SIG-M5 (cell line): ENCODE results near the gene HERC3.

Experiments
- DNase-seq: peaks from one replicate; lab custom pipeline; 2025; lab: John Stamatoyannopoulos, UW

Gene HERC3

GRCh38 chr4:88720451-88721428 is 128.5 kb downstream of the HERC3 start:
- no peak for DNase-seq

DNA sequence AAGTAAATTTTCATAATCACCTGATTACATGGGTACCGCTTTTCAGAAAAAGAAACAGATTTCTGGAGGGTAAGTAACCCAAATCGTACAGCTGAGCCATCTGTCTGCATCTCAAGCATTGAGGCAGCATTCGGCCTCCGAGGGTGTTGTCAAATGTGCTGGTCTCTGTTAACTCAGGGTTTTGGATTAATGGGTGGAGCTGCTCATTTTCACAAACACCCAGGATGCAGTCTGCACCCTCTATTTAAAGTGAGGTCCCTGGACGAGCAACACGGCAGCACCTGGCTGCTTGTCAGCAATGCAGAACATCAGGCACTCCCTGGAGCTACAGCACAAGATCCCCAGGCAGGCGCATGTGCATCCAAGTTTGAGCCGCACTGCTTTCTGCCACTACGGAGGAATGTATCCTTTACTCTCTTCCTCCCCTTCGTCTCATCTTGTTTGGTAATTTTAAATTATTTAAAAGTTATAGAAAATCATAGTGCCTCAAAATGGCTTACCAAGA is 130.0 kb downstream of the HERC3 start:
- no peak for DNase-seq

- no peak for DNase-seq
Observed at GRCh38 chr4:88722828-88723227, 130.5 kb downstream of the HERC3 start.

DNA sequence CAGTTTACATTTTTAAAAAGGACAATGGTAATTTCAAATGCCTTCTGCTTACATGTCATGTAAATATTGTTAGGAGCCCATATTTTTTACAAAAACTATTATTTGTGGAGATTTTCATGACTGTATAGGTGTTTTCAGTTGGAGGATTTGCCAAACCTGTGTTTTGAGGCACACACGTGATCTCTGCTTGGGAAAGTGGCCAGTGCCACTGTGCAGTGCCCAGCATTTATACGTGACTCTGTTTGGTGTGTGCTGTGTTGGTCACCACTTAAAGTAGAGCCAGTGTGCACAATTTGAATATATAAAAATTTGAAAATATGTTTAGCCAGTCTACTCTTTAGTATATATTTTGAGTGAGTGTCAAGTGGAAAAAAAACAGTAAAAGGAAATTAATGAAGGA is 132.1 kb downstream of the HERC3 start:
- no peak for DNase-seq

DNA sequence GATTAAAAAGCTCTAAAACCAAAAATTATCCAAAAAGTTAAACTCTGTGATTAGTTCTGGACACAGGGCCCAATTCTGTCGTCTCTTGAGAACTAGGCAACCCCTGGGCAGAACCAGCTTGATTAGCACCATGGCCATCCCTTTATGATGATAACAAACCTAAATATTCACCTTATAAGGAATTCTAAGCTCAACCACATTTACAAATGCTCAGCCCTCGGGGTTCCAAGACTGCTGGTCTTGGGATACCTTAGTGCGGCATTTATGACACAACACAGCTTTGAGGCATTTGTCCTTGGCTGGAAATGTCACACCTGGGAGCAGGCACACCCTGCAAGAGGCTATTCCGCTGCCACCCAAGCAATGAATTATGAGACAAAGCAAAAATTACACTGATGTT is 132.9 kb downstream of the HERC3 start:
- DNase-seq, result no peak

DNA sequence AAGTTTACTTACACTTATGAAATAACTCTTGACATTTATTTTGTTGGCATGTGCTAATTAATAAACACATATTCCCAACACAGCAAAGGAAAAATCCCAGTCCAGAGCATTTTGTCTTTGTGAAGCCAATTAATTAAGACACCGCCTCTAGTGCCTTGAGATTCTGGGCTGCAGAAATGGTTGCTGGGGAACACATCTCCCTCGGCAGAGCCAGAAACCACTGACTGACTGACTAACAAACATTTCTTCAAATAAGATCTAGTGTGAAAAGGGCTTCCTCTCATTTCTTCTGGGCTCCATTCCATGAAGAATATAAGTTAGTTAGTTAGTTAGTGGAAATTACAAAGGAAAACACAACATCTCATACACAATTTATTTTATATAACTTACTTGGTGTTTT is 133.7 kb downstream of the HERC3 start:
- DNase-seq, result no peak

DNA sequence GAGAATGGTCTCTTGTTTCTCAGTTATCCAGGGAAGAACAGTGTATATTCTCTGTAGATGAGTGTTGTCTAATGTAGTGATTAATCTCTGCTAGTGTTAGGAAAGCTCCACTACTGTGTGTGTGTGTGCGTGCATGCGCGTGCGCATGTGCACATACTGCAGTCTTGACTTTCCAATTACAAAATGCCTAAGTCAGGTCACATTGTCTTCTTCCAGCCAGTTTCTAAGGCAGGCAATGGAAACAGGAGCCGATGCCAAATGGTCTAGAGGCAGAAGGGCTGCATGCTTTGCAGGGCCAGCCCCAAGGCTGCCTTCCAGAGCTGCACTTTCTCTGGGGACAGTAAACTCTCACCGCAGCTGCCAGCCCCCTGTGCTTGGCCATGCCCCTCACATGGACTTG is 135.9 kb downstream of the HERC3 start:
- DNase-seq, result no peak

GRCh38 chr4:88729146-88729760 is 137.0 kb downstream of the HERC3 start:
- no peak for DNase-seq

- no peak for DNase-seq
Observed at GRCh38 chr4:88730811-88731210, 138.5 kb downstream of the HERC3 start.

DNA sequence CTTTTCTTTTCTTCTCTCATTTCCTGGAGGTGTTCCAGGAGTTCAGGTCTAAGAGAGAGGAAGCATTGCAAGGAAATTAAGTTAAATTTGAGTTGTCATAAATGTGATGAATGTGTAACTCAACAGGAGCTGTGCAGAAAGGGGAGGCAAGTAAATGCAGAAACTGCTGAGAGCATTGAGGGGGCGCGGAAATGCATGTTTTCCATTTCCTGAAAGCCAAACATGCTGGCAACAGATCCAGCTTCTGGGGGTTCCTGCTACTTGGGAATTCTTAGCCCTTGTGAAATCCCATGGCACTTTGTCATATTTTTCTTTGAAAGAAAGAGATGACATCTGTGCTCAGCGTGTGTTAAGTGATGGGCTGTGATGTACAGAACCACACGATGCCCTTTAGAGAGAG is 139.1 kb downstream of the HERC3 start:
- no peak for DNase-seq

- no peak for DNase-seq
Observed at GRCh38 chr4:88732714-88733368, 140.6 kb downstream of the HERC3 start.

GRCh38 chr4:88734403-88734949 is 142.2 kb downstream of the HERC3 start:
- DNase-seq, result no peak

DNA sequence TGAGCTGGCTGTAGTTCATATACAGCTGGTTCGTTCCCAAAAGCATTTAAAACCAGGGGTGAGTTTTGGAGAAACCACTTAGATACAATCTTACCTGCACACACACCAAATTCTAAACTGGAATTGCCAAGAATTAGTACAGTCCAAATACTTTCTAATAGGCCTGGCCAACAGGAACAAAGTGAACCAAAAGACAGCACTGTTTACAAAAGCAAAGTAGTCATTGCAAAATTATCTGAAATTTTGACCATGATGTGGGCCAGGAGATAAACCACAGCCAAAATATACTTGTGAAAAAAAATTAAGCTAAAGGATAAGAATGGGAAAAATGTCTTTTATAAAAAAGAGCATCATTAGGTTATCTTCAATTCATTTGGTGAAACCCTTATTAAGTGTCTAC is 143.3 kb downstream of the HERC3 start:
- no peak for DNase-seq

DNA sequence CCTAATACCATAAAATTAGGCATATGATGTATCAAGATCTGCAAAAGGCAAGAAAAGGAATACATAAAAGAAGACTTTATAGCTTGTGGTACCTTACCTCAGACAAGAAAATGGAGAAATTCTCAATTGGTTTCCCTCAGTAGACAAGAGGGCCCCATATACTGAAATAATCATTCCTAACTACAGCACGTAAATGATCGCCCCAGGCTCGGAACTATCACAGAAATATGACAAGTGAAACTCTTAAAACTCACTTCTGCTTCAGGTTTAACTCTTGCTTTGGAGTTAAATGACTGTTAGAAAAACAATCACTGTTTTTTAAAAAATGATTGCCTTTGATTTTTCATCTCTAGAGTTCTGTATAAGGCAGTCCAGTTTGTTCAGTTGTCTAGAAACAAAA is 144.0 kb downstream of the HERC3 start:
- no peak for DNase-seq

DNA sequence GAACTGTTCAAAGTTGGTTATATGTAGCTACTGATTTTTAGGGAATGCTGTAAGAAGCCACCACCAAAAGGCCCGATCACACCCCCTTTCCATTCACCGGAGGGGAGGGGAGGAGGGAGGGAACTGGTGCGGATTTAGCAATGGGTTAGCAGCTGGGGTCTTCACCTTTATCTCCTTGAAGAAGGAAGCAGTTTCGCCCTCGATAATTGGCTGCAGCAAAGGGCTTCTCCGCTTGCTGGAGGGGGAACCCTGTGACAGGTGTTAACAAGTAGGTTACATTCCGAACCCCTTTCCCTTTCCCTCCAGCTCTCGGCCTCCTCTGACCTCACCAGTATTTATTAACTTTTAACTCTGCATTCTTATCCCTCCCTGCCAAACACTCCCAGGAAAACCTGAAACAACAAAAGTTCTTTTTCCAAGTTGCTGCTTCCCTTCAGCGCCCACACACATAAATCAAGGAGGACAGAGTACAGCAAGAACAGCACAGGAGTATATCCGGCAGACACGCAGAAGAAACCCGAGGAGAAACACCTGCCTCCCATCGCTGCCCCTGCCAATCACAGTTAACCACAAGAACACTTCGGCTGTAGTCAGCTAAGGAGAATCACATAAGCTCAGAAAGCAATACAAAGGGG is 145.1 kb downstream of the HERC3 start:
- DNase-seq, result no peak

DNA sequence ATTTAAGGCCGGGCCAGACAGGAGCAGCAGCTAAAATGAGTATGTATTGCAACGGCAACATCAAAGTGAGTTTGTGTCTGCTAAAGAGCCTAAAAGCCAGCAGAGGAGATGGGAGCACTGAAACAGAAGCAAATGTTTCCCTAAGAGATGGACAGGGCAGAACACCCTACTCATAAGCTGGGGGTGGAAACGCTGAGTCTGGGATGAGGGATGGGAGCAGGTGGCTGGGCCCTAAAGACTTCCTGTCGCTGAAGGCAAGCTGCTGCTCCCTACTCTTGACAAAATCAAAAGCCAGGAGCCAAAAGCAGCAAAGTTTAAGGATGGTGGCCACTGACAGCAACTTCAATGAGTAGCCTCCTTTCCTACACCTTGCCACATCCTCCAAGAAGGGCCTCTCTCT is 145.9 kb downstream of the HERC3 start:
- no peak for DNase-seq

GRCh38 chr4:88742561-88742960 is 150.3 kb downstream of the HERC3 start:
- DNase-seq, result no peak

GRCh38 chr4:88743696-88744095 is 151.4 kb downstream of the HERC3 start:
- no peak for DNase-seq

GRCh38 chr4:88744609-88745008 is 152.3 kb downstream of the HERC3 start:
- DNase-seq, result no peak

DNA sequence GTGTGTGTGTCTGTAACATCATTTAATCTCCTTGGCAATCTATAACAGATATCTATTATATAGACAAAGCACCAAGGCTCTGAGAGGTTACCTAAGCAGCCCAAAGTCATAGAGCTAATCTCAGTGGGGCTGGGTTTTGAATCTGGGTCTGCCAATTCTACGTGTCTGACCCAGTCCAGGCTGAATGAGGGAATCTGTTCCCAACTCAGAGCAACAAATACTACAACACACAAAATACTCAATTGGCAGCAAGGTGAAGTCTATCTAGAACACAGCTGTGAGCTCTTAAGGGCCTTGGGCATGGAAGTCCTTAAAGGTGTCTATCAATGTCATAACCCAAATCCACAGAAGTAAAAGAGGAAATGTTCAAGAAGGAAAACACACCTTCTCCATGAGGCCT is 152.9 kb downstream of the HERC3 start:
- DNase-seq, result no peak

DNA sequence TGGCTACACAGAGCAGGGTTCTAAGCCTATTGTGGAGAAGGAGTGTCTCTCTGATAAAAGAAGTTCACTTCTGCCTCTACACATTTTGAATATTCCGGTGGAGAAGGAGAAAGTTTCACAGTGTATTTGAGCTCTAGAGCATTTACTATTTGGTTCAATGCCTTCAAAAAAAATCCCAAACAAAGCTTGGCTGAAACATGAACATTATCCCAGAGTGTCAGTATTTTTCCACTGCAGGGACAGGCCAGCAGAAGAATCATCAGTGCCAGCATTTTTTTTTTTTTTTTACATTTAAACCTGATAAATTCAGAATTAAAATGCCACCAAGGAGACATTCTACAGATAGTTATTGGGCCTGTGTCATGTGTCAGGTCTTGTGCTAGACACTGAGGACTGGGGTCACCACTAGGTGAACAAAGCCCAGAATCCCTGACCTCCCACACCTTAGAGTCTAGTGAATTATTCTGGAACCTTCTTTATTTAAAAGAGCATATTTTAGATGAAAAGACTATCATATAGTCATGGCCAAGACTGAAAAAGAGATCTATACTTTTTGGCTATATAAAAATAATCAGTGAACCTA is 153.4 kb downstream of the HERC3 start:
- DNase-seq, result no peak

- DNase-seq, result no peak
Observed at GRCh38 chr4:88746206-88746605, 153.9 kb downstream of the HERC3 start.
